IPS-NIHi7 (cell line): ENCODE results near the gene BPIFB4.
"Not testable (repeated sequence)": the region's sequence is repeated elsewhere in the genome, so short reads cannot be mapped to it uniquely, and the experiment has no call there.

Source experiments
- DNase-seq: peaks from one replicate; pipeline ENCODE4 v3.0.0; 2012; ENCODE audit warnings: mixed read lengths; ENCODE audit errors: extremely low spot score

BPIFB4 gene

DNA sequence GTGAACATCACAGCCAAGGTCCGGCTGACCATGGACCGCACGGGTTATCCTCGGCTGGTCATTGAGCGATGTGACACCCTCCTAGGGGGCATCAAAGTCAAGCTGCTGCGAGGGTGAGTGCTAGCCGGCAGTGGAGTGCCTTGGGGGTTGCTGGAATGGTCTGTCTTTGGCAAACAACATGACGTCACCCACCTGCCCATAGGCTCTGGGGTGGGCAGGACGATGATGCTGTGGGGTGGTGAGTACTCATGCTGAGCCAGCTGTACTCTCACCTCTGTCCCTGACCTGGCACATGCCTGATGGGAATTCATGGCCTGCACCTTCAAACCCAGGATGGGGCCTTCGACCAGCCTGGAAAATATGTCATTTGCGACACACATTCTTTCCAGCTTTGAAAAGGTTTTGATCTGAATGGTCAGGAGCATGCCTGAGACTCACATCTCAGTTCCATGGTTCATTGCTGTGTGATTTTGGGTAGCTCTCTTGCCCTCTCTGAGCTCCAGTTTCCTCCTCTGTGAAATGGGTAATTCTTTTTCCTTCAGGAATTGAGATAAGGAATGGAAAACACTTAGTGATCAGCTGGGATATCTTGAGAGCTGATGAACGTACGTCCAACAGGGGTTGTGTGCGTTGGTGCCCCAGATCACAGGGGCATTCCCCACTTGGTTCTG lies 6.7 kb downstream of the BPIFB4 start:
- DNase-seq = no peak

GRCh38 chr20:33091147-33091546 lies 11.7 kb downstream of the BPIFB4 start:
- DNase-seq = no peak

- DNase-seq = no peak
These were observed 12.2 kb downstream of the BPIFB4 start for GRCh38 chr20:33091693-33092092.

DNA sequence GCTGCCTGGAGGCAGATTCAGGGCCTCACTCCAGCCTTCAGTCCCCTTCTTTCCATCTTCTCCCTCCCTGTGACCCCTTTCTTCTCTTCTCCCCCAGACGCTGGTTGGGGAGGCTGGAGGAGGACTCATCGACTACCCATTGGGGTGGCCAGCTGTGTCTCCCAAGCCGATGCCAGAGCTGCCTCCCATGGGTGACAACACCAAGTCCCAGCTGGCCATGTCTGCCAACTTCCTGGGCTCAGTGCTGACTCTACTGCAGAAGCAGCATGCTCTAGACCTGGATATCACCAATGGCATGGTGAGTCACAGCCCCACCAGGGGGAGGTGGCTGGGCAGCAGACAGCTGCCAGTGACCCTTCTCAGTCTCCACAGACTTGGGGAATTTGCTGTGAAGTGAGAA lies 12.9 kb downstream of the BPIFB4 start:
- no peak for DNase-seq

DNA sequence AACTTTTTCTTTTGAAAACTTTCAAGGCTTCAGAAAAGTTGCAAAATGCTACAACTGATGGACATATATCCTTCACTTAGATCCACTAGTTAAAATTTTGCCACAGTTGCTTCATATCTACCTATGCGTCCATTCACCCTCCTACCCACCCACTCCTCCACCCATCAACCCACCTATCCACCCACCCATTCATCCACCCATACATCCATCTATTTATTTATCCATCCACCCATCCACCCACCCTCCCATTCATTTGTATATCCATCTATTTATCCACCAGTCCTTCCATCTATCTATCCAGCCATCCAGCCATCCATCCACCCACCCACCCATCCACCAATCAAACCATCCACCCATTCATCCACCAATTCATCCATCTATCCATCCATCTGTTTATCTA lies 13.6 kb downstream of the BPIFB4 start:
- DNase-seq = no peak

GRCh38 chr20:33093582-33093981 lies 14.1 kb downstream of the BPIFB4 start:
- no peak for DNase-seq

DNA sequence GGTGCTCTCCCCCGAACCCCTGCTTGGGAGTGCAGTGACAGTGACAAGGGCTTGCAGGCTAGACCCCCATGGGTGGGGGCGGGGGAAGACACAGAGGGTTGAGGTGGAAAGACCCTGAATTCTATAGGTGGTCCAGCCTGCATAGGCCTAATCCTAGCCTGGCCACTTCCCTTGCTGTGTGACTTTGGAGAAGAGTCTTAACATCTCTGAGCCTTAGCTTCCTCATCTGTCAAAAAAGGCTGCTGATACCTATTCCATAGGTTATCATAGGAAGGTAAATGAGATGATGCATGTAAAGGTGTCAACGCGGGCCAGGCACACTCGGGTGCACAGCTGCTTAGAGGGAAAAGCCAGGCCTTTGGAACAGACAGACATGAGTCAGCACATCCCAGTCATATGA lies 15.8 kb downstream of the BPIFB4 start:
- no peak for DNase-seq

- peak; percentile 95 for DNase-seq
These were observed 16.6 kb downstream of the BPIFB4 start for GRCh38 chr20:33095902-33096584.

DNA sequence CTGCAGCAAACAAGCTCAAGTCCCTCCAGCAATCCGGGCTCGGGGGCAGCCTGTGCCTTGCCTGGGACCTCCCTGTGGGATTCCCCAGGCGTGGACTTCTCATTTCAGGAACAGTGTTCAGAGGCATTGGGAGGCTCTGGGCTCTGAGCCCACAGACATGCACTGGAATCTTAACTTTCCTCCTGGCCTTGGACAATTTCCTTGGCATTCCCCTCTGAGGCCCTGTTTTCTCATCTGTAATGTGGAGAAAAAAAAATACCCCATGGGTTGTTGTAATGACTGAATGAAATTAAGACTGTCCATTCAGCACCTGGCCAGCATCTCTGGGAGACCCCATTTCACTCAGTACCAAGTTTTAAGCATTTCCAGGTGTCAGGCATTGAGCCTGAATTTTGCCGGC lies 17.6 kb downstream of the BPIFB4 start:
- DNase-seq = no peak

GRCh38 chr20:33099843-33100538 lies 20.5 kb downstream of the BPIFB4 start:
- DNase-seq = no peak

- DNase-seq = no peak
These were observed 24.1 kb downstream of the BPIFB4 start for GRCh38 chr20:33103556-33103955.

- DNase-seq = no peak
These were observed 24.9 kb downstream of the BPIFB4 start for GRCh38 chr20:33104336-33104735.

DNA sequence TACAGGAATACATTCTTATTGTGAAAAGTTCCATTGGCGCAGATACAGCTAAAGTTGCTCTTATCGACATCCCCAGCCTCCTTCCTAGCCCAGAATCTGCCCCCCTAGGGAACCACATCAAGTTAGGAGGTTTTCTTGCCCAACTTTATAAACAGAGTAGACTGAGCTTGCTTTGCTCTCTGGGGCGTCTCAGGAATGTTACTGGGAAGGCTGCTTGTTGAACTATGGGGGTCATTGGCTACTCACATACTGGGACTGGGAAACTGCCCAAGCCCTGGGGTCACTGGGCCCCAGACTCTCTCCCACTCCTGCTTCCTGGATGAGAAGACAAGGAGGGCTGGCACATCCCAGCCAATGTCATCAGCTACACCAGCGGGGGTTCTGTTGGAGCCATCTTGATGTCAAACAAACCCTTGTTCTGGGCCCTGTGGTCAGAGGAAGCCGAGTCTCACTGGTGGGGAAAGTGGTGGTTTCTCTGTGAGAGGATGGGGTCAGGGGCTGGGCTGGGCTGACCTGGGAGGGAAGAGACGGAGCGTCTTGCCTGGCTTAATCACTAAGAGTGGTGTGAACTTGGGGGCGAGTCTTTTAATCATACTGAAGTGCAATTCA lies 26.0 kb downstream of the BPIFB4 start:
- DNase-seq = no peak

- not testable (repeated sequence) for DNase-seq
These were observed 26.7 kb downstream of the BPIFB4 start for GRCh38 chr20:33106058-33106620.

DNA sequence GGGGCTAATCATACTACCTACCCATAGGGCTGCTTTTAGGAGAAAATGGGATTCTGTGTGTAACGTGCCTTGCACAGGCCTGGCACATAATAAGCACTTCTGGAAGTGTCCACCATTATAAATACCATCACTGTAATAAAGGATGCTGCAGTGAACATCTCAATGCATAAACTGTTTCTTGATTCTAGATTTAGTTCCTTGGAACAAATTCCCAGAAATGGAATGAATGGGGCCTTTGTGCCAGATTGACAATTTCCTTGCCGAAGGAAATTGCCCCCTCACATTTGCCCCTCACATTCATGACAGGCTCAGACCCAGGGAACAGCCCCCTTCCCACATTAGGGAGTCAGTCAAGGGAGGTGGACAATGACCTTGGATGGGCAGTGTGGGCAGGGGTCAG lies 29.2 kb downstream of the BPIFB4 start:
- no peak for DNase-seq

DNA sequence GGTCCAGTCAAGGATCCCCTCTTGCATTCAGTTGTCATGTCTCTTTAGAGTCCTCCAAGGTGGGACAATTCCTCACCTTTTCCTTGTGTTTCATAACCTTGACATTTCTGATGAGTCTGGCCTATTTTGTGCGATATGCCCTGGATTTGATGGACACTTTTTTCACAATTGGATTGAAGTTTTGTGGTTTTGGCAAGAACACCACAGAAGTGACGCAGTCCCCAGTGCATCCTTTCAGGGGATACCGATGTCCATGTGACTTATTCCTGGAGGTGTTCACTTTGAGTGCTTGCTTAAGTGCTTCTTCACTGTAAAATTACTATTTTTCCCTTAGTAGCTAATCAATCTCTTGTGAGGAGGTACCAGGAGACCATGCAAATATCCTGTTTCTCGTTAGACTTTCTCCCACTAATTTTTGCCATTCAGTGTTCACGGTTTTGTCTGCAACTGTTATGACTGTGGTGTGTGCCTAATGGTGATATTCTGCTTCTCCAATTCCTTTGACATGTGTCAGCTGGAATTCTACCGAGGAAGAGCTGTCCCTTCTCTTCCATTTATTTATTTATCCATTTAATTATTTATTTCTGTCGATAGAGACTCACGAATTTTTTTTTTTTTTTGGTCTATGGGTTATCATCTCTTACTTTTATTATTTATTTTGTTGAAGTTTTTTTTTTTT lies 30.8 kb downstream of the BPIFB4 start:
- DNase-seq = no peak

GRCh38 chr20:33111306-33111705 lies 31.9 kb downstream of the BPIFB4 start:
- DNase-seq = no peak

DNA sequence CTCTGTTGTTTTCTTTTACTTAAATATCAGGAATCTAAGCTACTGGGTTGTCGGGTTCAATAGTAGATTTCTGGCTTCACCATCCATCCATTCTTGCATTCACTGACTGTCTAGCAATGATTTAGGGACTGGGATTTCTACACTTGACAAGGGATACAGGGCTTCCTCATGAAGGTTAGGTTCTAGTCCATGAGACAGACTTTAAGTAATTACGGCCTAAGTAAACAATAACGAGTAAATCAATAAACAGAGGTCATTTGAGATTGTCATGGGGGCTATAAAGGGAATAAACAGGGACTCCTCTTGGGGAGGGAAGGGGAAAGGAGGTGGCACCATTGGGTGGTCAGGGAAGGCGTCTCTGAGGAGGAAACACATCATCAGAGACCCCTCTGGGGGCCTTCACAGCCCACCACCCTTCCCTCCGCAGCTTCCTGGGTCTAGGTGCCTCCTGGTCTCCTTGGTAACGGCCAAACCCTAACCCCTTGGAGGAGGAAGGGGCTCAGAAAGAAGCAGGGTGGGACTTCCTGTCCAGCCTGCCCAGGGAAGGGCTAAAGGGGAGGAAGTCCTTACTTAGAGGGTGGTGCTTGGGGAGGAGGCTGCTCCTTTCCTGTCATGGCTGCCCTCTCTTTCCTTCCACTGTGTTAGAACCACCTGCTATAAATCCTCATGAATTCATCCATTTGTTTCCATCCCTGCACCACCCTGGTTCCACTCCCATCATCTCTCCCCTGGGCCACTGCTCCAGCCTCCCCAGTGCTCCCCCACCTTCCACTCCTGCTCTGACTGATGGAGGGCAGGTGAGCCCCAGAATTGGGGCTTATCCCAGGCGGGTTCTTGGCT lies 33.3 kb downstream of the BPIFB4 start:
- DNase-seq = no peak

DNA sequence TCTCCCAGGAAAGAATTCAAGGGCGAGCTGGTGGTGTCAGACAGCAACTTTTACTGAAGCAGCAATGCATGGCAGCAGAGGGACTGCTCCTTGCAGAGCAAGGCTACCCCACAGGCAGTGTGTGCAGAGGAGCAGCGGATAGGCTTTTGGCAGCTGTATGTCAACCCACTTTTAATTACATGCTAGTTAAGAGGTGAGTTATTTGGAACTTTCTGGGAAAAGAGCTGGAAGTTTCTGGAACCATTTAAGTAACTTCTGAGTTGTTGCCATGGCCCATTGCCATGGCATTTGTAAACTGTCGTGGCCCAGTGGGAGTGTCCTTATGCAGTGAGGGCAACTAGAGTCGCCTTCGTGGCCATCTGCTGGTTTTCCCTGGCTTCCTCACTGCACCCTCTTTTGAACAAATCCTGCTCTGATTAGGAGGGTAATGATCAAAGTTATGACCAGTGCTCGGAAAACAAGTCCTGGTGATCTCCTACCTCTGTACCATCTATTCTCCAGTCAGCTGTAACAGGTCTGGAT lies 34.0 kb downstream of the BPIFB4 start:
- DNase-seq = no peak

DNA sequence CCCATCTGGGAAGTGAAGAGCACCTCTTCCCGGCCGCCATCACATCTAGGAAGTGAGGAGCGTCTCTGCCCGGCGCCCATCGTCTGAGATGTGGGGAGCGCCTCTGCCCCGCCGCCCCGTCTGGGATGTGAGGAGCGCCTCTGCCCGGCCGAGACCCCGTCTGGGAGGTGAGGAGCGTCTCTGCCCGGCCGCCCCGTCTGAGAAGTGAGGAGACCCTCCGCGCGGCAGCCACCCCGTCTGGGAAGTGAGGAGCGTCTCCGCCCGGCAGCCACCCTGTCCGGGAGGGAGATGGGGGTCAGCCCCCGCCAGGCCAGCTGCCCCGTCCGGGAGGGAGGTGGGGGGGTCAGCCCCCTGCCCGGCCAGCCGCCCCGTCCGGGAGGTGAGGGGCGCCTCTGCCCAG lies 36.1 kb downstream of the BPIFB4 start:
- not testable (repeated sequence) for DNase-seq
